Small intestine (tissue), 4 donors: ENCODE results near the gene INPP4A. TPM values are rescaled to one million over a fixed set of nuclear protein-coding genes. Genes with fewer than 3 reads are reported as not detected.

Experiments
- polyA plus RNA-seq, 4 donors: library from polyadenylated mRNA; stranded (reverse) in 3 of 4; unstranded in 1 of 4; fragments of 200-250 nt in 3 of 4; fragments of 120-200 nt in 1 of 4; gene quantifications; one replicate each; pipeline versions ENCODE4 v1.2.1 to v1.2.3, GENCODE V29; 2013
- donor health status: healthy with polysubstance abuse.
- donor health status: Bipolar disorder and iron deficiency.
- donor health status: healthy.

The INPP4A gene
- polyA plus RNA-seq, 4 donors, result 1.6 to 8.3 (median 4.1) TPM

Other genes starting within 250 kb of the INPP4A start
- gene CNGA3, start 98.4 kb upstream of the INPP4A start, polyA plus RNA-seq, result 1 to 10 TPM in 1 of 4 donors, under 1 TPM in 2, not detected in 1; 0.22 to 1.5 (median 0.30) TPM
- gene COA5, start 163.7 kb downstream of the INPP4A start, polyA plus RNA-seq, result 10 to 100 TPM; 29.7 to 57.5 (median 36.8) TPM
- gene UNC50, start 163.7 kb downstream of the INPP4A start, polyA plus RNA-seq, result 10 to 100 TPM; 17.0 to 57.8 (median 27.4) TPM